ENCODE results near the gene ENOX2.

Gene ENOX2

DNA sequence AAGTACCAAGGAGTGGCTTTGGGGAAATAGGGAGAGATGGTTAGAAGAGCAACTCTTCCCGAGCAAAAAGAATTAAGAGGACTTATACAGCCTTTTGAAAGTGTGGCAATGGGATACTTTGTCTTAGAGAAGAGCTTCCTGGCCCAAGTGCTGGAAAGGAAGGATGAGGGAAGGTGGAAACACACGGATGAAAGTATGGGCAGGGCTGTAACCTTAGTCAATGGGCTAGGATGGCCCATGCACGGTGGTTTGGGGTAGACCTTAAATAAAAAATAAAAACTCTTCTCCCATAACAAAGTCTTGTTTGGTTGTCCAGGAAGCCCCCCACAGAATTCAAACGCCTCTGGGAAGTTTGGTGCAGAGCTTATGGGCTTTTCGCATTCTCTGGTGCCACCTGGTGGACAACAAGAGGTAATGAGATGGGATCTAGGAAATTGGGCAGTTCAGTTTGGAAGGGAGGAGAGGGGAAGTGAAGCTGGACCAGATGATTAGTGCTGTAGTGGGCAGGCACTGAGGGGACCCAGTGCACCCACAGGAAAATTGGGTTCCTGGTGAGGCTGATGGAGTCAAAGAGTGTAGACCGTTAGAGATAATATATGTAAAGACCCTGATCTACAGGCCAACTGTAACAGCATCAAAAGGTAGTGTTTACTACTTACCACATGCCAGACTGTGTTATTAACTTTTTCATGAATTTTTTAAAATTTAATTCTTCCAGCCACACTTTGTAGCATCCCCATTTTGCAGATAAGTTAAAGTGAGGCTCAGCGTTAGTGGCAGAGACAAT is 13.8 kb upstream of the ENOX2 start:
- TF ChIP-seq Cebpa-rat (IDR thresholded peaks at IDR 0.05) = no peak
- no peaks in the 10 kb centered on the region for H3K4me1 ChIP-seq
- peaks cover 0 to 3% (median 0%) of the 10 kb centered on the region in 11 experiments; a peak in 3 of 22 replicates for H4K20me1 ChIP-seq
- H3K36me3 ChIP-seq = no peaks in the 10 kb centered on the region
- H3K27me3 ChIP-seq = peaks cover 48 to 94% (median 80%) of the 10 kb centered on the region in 11 experiments
- no peak overlapping the region for H3K4me2 ChIP-seq
- H3K27ac ChIP-seq = no peak overlapping the region
- H3K4me3 ChIP-seq = no peak overlapping the region
- peaks cover 0 to 28% (median 11%) of the 10 kb centered on the region in 11 experiments; a peak in 15 of 22 replicates for H3K9me3 ChIP-seq (replicated peaks in 1 of 11)
- H3K9ac ChIP-seq = no peak overlapping the region

- Histone ChIP-seq H3K4me2 (no peak overlapping the region), H3K4me1 (no peaks in the 10 kb centered on the region), H3K36me3 (no peaks in the 10 kb centered on the region)
Measured at GRCh38 chrX:130915302-130915701, 12.3 kb upstream of the ENOX2 start.

GRCh38 chrX:130909469-130910136 is 6.6 kb upstream of the ENOX2 start:
- H3K4me1 ChIP-seq = no peaks in the 10 kb centered on the region
- H3K9me3 ChIP-seq (replicated peaks in 1 of 11) = no peaks in the 10 kb centered on the region

More at GRCh38 chrX:130915302-130915701, 12.3 kb upstream of the ENOX2 start:
- Histone ChIP-seq H3K9ac (no peak overlapping the region), H3K27ac (no peak overlapping the region), H3K9me3 (replicated peaks in 1 of 11) (peaks cover 0 to 14% (median 3%) of the 10 kb centered on the region in 11 experiments; a peak in 11 of 22 replicates), H4K20me1 (peaks cover 0 to 3% (median 0%) of the 10 kb centered on the region in 11 experiments; a peak in 3 of 22 replicates), H3K27me3 (peaks cover 52 to 94% (median 82%) of the 10 kb centered on the region in 11 experiments), H3K4me3 (no peak overlapping the region)
- TF ChIP-seq Cebpa-rat (IDR thresholded peaks at IDR 0.05) = no peak

DNA sequence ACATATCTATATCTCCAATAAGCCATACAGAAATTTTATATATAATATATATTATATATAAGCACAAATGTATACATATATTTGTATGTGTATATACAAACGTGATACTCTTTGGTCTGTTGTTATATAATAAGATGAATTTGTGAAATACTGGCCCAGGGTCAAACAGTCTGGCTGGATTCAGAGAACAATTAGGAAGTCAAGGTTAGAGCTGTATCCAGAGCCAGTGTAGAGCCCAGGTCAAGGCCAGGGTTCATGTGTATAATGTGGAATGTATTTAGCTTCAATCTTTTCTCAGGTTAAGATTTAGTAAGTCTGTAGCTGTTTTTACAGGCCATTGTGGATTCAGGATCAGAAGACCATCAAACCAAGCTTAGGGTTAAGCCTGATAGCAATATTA is 3.8 kb upstream of the ENOX2 start:
- no peak for TF ChIP-seq Cebpa-rat (IDR thresholded peaks at IDR 0.05)

More at GRCh38 chrX:130909469-130910136, 6.6 kb upstream of the ENOX2 start:
- no peak for TF ChIP-seq Cebpa-rat (IDR thresholded peaks at IDR 0.05)
- Histone ChIP-seq H3K36me3 (no peaks in the 10 kb centered on the region), H3K9ac (no peak overlapping the region), H3K27me3 (peaks cover 72 to 99% (median 97%) of the 10 kb centered on the region in 11 experiments), H4K20me1 (no peaks in the 10 kb centered on the region; a peak in 1 of 22 replicates), H3K4me2 (no peak overlapping the region), H3K27ac (no peak overlapping the region), H3K4me3 (no peak overlapping the region)

GRCh38 chrX:130902446-130902782 is 595 bp downstream of the ENOX2 start:
- peak overlapping the region; percentile 56 to 81 (median 72) for H3K4me3 ChIP-seq
- peaks cover 69 to 97% (median 90%) of the 10 kb centered on the region in 11 experiments for H3K27me3 ChIP-seq
- H3K9me3 ChIP-seq (replicated peaks in 1 of 11) = 0 out of 22 replicates have a peak, but pooled peaks cover 0 to 5% (median 0%) of the 10 kb centered on the region in 11 experiments
- peak overlapping the region; percentile 50 to 81 (median 76) for H3K4me2 ChIP-seq
- peaks cover 0 to 9% (median 0%) of the 10 kb centered on the region in 11 experiments; a peak in 3 of 22 replicates for H4K20me1 ChIP-seq
- peaks cover 0 to 16% (median 0%) of the 10 kb centered on the region in 11 experiments; a peak in 2 of 22 replicates for H3K36me3 ChIP-seq
- no peak for TF ChIP-seq Cebpa-rat (IDR thresholded peaks at IDR 0.05)
- H3K4me1 ChIP-seq = peaks cover 0 to 8% (median 5%) of the 10 kb centered on the region in 10 experiments; a peak in 5 of 20 replicates
- H3K9ac ChIP-seq = peak overlapping the region; percentile 81 to 90 (median 88)
- H3K27ac ChIP-seq = peak overlapping the region; percentile 70 to 88 (median 86); a peak in 17 of 22 replicates

More for the DNA sequence above, 3.8 kb upstream of the ENOX2 start:
- Histone ChIP-seq H3K4me2 (no peak overlapping the region), H3K27me3 (peaks cover 66 to 97% (median 93%) of the 10 kb centered on the region in 11 experiments), H3K9ac (no peak overlapping the region), H3K4me3 (no peak overlapping the region), H3K4me1 (peaks cover 0 to 6% (median 4%) of the 10 kb centered on the region in 10 experiments; a peak in 5 of 20 replicates), H3K9me3 (replicated peaks in 1 of 11) (0 out of 22 replicates have a peak, but pooled peaks cover 0 to 5% (median 0%) of the 10 kb centered on the region in 11 experiments), H4K20me1 (no peaks in the 10 kb centered on the region; a peak in 1 of 22 replicates), H3K27ac (no peak overlapping the region), H3K36me3 (no peaks in the 10 kb centered on the region)

DNA sequence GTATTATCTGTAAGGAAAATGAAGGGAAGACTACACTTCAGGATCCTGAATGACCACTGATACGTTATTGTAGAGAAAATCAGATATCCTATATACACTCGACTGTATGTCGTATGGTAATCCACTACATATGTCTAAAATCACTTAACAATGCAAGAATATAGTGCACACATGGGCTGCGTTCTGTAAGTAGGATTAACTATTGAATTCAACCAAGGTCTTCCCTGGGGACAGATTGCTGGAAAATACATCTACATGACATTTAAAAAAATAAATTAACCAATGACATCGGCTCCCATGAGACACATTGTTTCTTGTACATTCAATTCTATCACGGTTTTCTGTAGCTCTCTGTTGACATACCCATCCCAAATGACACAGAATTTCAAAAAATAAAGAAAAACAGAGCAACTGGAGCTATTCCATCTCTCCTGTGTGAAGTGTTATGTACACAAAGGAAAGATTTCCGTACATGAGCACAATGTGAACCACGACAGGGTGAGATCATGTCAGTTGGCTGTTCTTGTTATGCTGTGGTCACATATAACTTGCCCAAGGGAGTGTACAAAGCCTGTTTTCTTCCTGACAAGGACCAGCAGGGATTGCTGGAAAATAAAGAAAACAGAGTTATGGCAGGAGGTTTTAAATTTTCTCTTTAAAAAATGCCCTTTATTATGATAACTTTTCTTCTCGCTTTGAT is 6.1 kb downstream of the ENOX2 start:
- H3K27ac ChIP-seq = no peak overlapping the region
- peaks cover 0 to 16% (median 0%) of the 10 kb centered on the region in 11 experiments; a peak in 2 of 22 replicates for H3K36me3 ChIP-seq
- no peak for TF ChIP-seq Cebpa-rat (IDR thresholded peaks at IDR 0.05)
- peaks cover 0 to 9% (median 4%) of the 10 kb centered on the region in 11 experiments; a peak in 5 of 22 replicates for H4K20me1 ChIP-seq
- peaks cover 0 to 26% (median 3%) of the 10 kb centered on the region in 10 experiments; a peak in 7 of 20 replicates for H3K4me1 ChIP-seq
- peak overlapping the region in 1 of 11 experiments; percentile 31; a peak in 1 of 22 replicates for H3K4me2 ChIP-seq
- no peak overlapping the region for H3K9ac ChIP-seq
- no peak overlapping the region for H3K4me3 ChIP-seq
- no peaks in the 10 kb centered on the region for H3K9me3 ChIP-seq (replicated peaks in 1 of 11)
- H3K27me3 ChIP-seq = peaks cover 90 to 99% (median 98%) of the 10 kb centered on the region in 11 experiments

DNA sequence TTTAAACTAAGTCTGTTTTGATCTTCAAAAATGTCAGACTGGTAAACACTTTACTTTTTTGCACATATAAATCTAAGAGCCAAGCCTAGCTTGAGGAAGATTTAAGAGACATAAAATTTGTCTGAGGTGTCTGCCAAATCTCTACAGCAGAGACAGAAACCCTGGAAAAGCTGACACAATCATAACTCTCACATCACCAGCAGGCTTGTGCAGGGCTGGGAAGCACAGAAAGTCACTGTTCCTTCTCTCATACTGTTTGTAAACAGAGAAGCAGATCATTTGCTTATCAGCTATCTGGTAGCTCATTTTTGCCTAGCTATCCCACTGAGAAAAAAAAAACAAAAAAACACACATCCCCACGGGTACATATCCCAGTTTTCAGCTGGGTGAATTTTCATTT is 7.0 kb downstream of the ENOX2 start:
- Histone ChIP-seq H3K36me3 (peaks cover 0 to 16% (median 0%) of the 10 kb centered on the region in 11 experiments; a peak in 2 of 22 replicates), H3K27ac (peak overlapping the region in 1 of 11 experiments; percentile 24; a peak in 1 of 22 replicates), H3K9me3 (replicated peaks in 1 of 11) (no peaks in the 10 kb centered on the region), H3K4me1 (peaks cover 0 to 23% (median 0%) of the 10 kb centered on the region in 10 experiments; a peak in 2 of 20 replicates), H3K4me3 (no peak overlapping the region), H3K9ac (no peak overlapping the region; a peak in 1 of 22 replicates), H4K20me1 (peaks cover 0 to 9% (median 4%) of the 10 kb centered on the region in 11 experiments; a peak in 5 of 22 replicates), H3K4me2 (peak overlapping the region in 2 of 11 experiments; percentile 31; a peak in 3 of 22 replicates), H3K27me3 (peaks cover 89 to 99% (median 98%) of the 10 kb centered on the region in 11 experiments)
- no peak for TF ChIP-seq Cebpa-rat (IDR thresholded peaks at IDR 0.05)

DNA sequence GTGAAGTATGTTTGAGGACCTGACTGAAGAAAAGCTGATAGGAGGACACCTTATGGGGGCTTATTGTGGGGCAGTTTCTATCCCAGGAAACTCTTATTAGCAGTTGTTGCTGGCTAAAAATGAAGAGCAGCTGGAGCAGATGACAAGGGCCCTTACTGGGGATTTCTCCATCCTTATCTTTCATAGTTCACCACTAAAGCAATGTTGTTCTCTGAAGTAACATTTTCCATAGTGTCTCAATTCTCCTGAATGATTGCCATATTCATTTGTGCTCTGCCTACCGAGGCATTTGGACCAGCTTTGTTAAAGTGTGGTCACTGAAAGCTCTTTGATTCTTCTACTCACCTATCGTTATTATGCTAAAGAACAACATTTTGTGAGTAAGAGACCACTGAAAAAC is 7.7 kb downstream of the ENOX2 start:
- Histone ChIP-seq H3K4me1 (peaks cover 0 to 23% (median 0%) of the 10 kb centered on the region in 10 experiments; a peak in 2 of 20 replicates), H3K36me3 (peaks cover 0 to 12% (median 0%) of the 10 kb centered on the region in 11 experiments; a peak in 1 of 22 replicates), H3K9ac (no peak overlapping the region), H3K27me3 (peaks cover 88 to 99% (median 98%) of the 10 kb centered on the region in 11 experiments), H3K9me3 (replicated peaks in 1 of 11) (no peaks in the 10 kb centered on the region), H3K4me3 (no peak overlapping the region), H3K4me2 (0 out of 22 replicates have a peak overlapping the region, but pooled peaks of 1 of the 11 experiments have one; percentile 13), H4K20me1 (peaks cover 0 to 9% (median 3%) of the 10 kb centered on the region in 11 experiments; a peak in 6 of 22 replicates), H3K27ac (no peak overlapping the region)
- TF ChIP-seq Cebpa-rat (IDR thresholded peaks at IDR 0.05) = no peak

All from BLaER1 treated with 17β-estradiol and CSF1 and Interleukin-3, amounts not matched to agents 10 nM and 100 nM (cell line).